Tibial artery (tissue), 4 donors: ENCODE data around the gene HOXA11.

ENCODE experiments used
- DNase-seq, 2 donors: peaks; one replicate each; pipeline ENCODE4 v3.0.0-alpha.2; 2019
- H3K27ac ChIP-seq, 2 donors: fragments of 200-600 bp; sonication (generic) in 1 of 2; 1 replicate in 1 of 2; 2 replicates in 1 of 2; pipeline ENCODE4 v1.5.1; 2018 to 2019; ENCODE audit warnings: mild to moderate bottlenecking in 1 of 2
- H3K27me3 ChIP-seq, 2 donors: fragments of 200-600 bp; sonication (generic) in 1 of 2; one replicate each; pipeline versions ENCODE4 v1.5.1 to v1.6.0; 2016 to 2019
- H3K36me3 ChIP-seq, 3 donors: fragments of 200-600 bp; sonication (generic) in 2 of 3; one replicate each; pipeline ENCODE4 v1.5.1; 2016 to 2019; ENCODE audit warnings: mild to moderate bottlenecking in 2 of 3
- H3K4me1 ChIP-seq, 4 donors: fragments of 200-600 bp; sonication (generic) in 2 of 4; 1 replicate in 3 of 4; 2 replicates in 1 of 4; pipeline ENCODE4 v1.5.1; 2016 to 2019
- H3K4me3 ChIP-seq, 2 donors: fragments of 200-600 bp; sonication (generic) in 1 of 2; 1 replicate in 1 of 2; 2 replicates in 1 of 2; pipeline ENCODE4 v1.5.1; 2018 to 2019; ENCODE audit warnings: mild to moderate bottlenecking in 2 of 2
- H3K9me3 ChIP-seq, 3 donors: fragments of 200-600 bp; sonication (generic) in 1 of 3; one replicate each; pipeline ENCODE4 v1.5.1; 2016 to 2019
- CTCF ChIP-seq, 2 experiments: fragments of 200-600 bp in 1 of 2; fragments of 450-650 bp in 1 of 2; IDR thresholded peaks; one replicate each; pipeline ENCODE4 v1.5.1; 2017 to 2019; ENCODE audit warnings: antibody characterized with exemption in 2 of 2, mild to moderate bottlenecking in 1 of 2, moderate library complexity in 1 of 2
- intact Hi-C: fragments of 100-400 bp; cut with DNase I; formaldehyde crosslinking; loops from one replicate; pipeline ENCODE4 v1.15.0; 2023; ENCODE audit warnings: low total_unique reads

The HOXA11 gene

GRCh38 chr7:27168265-27168947, 16.6 kb downstream of the HOXA11 start:
- peak overlapping the region; percentile 96 to 97 for H3K27ac ChIP-seq
- intact Hi-C loops: loop anchor here (2.0 to 10.0 kb wide), 2 partner anchors 1312 to 1774 kb away; no protein-coding TSS in a partner anchor
- H3K4me3 ChIP-seq: peak overlapping the region; percentile 68 to 91
- H3K36me3 ChIP-seq: no peaks in the 10 kb centered on the region
- DNase-seq: peak in 1 of 2 donors; percentile 90
- H3K4me1 ChIP-seq: peaks cover 0 to 30% (median 6%) of the 10 kb centered on the region in 4 donors
- peak in 1 of 2 experiments; percentile 9 for TF ChIP-seq CTCF (IDR thresholded peaks at IDR 0.05)
- H3K27me3 ChIP-seq: no peaks in the 10 kb centered on the region
- H3K9me3 ChIP-seq: no peaks in the 10 kb centered on the region

- DNase-seq: peak in 1 of 2 donors; percentile 51
- Histone ChIP-seq H3K36me3 (no peaks in the 10 kb centered on the region), H3K4me1 (peaks cover 0 to 35% (median 6%) of the 10 kb centered on the region in 4 donors), H3K27me3 (no peaks in the 10 kb centered on the region), H3K9me3 (no peaks in the 10 kb centered on the region), H3K4me3 (peak overlapping the region; percentile 68 to 91), H3K27ac (peak overlapping the region; percentile 96 to 97)
- TF ChIP-seq CTCF (IDR thresholded peaks at IDR 0.05): no peak
- intact Hi-C loops: loop anchor here (2.0 to 10.0 kb wide), 2 partner anchors 1311 to 1773 kb away; no protein-coding TSS in a partner anchor
Measured at GRCh38 chr7:27167916-27168264, 17.1 kb downstream of the HOXA11 start.

- Histone ChIP-seq H3K27ac (peak overlapping the region; percentile 96 to 97), H3K9me3 (no peaks in the 10 kb centered on the region), H3K4me3 (peak overlapping the region; percentile 68 to 91), H3K27me3 (no peaks in the 10 kb centered on the region), H3K36me3 (no peaks in the 10 kb centered on the region), H3K4me1 (peaks cover 0 to 46% (median 8%) of the 10 kb centered on the region in 4 donors)
- DNase-seq: peak in 1 of 2 donors; percentile 79
- intact Hi-C loops: loop anchor here (10.0 kb wide), 1 partner anchor 1772 kb away; no protein-coding TSS in a partner anchor
- no peak for TF ChIP-seq CTCF (IDR thresholded peaks at IDR 0.05)
Measured at GRCh38 chr7:27166531-27167505, 18.2 kb downstream of the HOXA11 start.

- Histone ChIP-seq H3K27ac (peak overlapping the region; percentile 96 to 97), H3K4me1 (peaks cover 0 to 53% (median 14%) of the 10 kb centered on the region in 4 donors), H3K4me3 (peak overlapping the region; percentile 68 to 91), H3K27me3 (no peaks in the 10 kb centered on the region), H3K36me3 (no peaks in the 10 kb centered on the region), H3K9me3 (no peaks in the 10 kb centered on the region)
- intact Hi-C loops: loop anchor here (10.0 kb wide), 1 partner anchor 1771 kb away; no protein-coding TSS in a partner anchor
- DNase-seq: peak in 1 of 2 donors; percentile 76
- TF ChIP-seq CTCF (IDR thresholded peaks at IDR 0.05): no peak
Measured at GRCh38 chr7:27165996-27166530, 19.0 kb downstream of the HOXA11 start.
